HG02623 (cell line): ENCODE results near the gene GUCA2B.

Experiments
- ATAC-seq: cut with Tn5 transposase; IDR thresholded peaks from one replicate; pipeline ENCODE4 v1.9.1; 2021; ENCODE audit warnings: moderate library complexity; ENCODE audit not compliant: unreplicated experiment

Gene GUCA2B

DNA sequence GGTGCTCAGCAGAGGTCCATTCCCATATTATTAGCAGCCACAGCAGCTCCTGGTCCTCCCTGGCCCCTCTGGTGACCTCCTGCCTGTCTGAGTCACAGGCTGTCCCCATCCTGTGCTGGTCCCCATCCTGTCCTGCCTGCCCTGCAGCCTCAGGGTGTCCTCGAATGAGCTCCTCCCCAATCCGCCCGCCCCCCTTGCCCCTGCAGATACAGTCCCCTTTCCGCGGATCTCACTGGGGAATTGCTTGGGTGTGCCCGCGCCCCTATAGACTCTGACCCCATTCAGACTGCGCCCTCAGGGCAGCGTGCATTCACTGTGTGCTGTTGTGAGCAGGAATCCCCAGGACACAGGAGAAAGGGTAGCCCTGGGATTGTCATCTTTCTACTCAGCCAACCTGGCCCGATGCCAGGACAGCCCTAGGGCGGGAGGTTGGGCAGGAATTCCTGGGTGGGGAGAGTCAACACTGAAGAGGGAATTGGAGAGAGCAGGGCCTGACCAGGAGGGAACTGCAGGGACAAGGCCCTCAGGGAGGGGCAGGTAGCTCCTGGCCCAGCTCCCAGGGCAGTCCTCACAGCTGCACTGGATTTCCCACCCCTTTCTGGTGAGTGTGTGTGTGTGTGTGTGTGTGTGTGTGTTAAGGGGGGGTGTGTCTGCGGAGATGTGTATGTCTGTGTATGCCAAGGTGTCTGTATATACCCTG is 12.5 kb downstream of the GUCA2B start:
- ATAC-seq: no peak

DNA sequence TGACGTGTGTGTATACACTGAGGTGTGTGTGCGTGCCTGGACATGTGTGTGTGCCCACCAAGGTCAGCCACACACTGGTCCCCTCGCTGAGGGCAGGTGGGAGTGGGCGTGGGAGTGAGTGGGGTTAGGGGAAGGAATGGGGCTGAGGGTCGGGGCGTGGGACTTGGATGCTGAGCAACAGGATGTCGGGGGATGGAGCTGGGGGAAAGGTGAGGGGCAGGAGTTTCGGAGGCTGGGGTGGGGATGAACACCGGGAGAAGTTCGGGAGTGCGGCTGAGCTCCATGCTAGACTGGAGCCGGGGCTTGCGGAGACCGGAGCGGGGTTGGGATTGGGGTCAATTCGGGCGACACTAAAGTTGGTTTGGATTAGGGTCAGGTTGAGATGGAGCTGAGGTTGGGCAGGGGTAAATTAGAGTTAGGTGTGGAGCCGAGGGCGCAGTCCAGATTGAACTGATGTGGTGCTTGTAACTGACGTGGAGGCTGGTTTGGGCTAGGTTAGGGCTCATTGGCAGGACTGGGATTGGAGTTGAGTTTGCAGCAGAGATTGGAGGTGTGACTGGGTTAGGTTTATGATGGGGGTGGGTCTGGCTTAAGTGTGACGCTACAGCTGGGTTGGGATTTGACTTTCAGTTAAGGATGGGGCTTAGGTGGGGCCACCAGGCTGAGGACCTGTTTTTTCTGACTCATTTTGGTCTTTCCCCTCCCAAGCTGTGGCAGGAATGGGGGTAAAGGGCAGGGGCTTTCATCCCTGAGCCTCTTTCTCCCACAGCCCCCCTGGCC is 14.6 kb downstream of the GUCA2B start:
- ATAC-seq: no peak

DNA sequence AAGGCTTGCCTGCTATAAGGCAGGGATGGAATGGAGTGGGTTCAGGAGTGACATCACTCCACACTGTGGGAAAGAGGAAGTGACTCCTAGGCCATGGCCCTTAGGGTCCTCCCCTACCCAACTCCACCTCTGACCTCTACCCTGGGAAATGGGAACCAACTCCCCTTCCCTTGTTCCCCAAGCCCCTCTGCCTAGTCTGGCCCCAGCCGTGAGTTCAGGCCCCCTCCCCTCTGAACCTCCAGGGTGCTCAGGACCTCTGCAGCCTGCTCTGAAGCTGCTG is 15.1 kb downstream of the GUCA2B start:
- no peak for ATAC-seq

DNA sequence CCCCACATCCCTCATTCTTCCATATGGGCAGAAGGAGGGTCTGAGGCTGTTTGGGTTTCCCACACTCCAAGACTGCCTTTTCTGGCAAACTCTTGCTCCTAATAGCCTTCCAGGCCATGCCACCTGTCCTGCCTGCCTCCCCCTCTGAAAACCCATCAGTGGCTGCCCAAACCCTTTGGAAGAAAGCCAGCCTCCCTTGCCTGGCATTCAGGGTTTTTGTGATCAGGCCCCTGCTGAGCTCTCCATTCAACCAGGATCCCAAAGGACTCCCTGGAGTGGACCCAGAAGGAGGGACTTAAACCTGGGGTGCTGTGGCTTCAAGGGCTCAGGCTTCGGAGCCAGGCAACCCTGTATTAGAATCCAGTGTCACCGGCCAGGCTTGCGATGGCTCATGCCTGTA is 15.6 kb downstream of the GUCA2B start:
- no peak for ATAC-seq

DNA sequence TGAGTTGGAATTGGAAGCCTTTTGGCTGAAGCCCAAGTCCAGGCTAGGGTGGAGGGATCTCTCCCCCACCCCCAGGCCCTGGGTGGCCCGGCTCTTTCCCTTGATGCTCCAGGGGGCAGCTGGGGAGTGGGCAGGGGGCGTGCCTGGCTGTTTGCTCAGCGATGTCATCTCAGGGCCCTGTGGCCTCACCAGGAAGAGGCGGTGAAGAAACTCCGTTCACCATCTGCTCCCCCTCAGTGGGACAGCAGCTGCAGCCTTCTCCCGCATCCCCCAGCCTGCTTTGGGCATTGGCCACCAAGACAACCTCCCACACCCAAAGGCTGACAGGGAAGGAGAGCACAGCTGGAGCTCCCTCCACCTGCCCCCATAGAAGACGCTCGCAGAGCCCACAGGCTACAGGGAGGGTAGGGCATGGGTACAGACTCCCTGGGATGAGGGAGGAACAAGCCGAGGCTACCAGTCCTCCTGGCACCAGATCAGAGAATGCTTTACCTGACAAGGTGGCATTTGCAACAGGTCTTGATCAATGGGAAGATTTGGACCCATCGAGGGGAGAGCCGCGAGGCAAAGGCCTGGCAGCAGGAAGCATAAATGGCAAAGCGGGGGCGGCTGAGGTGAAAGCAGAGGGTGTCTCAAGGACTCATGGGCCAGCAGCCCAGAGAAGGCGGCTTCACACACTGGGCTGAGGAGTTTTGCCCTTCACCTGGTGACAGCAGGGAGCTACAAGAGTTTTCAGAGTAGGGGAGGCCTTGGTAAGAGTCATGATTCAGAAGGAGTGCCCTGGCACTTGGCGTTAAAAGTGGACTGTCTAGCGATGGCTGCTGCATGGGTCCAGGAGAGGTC is 17.8 kb downstream of the GUCA2B start:
- no peak for ATAC-seq

DNA sequence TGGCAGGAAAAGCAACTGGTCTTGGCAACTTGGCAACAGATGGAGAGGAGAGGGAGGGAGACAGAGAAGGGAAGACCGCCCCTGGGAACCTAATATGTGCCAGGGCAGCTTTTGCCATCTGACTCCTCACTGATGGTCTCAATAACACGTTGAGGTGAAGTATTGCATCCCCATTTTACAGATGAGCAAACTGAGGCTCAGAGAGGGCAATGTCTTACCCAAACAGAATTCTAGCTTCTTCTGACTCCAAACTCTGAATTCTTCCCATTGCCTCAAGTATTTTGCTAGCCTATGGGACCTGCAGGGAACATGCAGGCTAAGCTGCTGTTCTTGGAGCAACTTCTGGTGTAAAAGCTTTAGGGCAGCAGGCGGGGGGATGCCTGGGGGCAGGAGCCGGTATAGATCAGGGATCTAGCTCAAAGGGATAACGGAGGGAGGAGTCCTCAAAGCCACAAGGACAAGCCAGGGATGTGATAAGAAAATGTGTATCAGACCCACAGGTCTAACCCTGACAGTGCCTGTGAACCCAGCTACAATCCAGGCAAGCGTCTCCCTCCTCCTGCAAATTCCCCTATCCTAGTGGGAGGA is 18.6 kb downstream of the GUCA2B start:
- ATAC-seq: no peak

DNA sequence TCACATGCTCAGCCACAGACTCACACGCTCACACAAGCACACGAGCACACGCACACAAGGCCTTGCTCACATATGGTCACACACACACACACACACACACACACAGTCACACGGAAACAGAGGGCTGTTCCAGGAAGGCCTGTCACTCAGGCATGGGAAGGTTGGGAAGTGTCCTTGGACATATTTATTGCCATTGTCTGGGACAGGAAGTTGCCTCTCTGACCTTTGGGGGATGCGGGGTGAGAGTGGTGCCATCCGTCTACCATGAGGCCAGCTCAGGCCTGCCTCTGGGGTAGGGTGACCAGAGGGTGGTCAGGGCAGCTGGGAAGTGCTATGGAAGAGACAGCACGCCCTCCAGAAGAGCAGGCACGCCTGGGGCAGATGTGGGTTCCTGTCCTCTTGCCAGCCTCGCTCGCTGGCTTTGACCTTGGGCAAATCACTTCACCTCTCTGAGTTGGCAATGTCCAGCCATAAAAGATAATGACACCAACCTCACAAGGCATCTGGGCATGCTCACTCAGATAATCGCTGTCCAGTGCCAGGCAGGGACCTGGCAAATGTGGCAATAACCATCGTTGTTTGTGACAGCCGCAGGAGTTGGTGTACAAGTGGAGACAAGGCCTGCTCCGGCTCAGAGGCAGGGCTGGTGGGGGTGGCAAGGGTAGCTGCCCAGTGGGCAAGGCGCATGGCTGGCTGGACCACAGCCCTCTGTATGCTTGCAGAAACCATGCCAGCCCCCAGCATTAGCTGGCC is 19.3 kb downstream of the GUCA2B start:
- ATAC-seq: no peak

DNA sequence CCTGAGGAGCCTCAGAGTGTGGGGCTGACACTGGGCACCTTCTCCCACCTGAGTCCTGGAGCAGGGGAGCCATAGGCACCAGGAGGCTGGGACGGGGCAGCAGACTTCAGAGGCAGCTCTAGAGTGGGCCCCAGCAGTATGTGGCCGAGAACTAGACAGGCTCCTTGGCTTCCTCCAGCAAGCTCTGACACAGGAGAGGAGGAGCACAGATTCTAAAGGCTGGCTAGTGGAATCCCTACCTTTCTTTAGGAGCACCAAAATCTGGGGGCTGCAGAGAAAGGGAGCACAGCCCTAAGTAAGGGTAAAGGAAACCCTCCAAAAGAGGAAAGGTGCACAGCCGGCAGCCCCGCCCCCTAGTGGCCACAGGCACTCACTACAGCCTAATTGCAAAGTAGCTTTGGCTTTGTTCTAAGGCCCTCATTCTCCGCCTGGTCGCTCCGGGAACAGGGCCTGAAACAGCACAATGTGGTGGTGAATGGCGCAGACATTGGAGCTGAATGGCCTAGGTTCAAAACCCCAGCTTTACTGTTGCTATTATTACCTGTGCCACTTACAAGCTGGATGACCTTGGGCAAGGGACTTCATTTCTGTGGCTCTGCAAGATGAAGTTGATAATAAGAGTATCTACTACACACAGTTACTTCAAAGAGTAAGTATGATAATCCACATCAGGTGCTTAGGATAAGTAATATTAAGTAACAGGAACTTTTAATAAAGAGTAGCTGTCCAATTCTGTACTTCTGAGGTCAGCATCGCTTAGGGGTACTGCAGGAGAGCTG is 20.1 kb downstream of the GUCA2B start:
- ATAC-seq: no peak

DNA sequence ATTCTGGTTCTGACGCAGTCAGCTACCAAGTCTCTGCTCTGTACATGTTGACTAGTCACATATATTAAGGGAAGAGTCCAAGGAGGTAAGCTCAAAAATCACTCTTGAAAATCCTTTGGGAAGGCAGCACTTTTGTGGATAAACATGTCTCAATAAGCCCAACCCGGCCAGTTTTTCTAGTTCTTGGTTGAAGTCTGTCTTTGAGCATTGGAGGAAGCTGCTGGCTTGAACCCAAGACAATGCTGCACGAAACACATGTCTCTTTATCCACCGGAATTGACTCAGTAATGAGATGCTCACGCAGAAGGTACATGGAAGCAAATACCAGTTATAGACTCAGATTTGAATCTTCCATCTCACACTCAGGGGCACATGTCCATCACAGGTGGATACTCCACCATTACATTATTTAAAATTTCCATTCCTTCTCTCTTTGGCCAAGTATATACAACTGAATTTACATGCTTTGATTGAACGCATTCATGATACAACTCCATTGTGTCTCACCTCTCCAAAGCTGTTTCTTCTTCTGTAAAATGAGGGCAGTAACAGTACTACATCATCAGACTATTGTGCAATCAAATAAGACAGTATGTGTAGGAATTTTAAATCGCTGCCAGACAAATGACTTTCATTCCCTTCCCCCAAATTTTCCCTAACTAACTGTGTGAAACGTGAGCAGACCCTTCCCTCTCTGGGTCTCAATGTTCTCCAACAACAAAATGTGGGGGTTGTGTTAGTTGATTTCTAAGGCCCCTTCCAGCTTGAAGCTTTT is 20.9 kb downstream of the GUCA2B start:
- no peak for ATAC-seq

DNA sequence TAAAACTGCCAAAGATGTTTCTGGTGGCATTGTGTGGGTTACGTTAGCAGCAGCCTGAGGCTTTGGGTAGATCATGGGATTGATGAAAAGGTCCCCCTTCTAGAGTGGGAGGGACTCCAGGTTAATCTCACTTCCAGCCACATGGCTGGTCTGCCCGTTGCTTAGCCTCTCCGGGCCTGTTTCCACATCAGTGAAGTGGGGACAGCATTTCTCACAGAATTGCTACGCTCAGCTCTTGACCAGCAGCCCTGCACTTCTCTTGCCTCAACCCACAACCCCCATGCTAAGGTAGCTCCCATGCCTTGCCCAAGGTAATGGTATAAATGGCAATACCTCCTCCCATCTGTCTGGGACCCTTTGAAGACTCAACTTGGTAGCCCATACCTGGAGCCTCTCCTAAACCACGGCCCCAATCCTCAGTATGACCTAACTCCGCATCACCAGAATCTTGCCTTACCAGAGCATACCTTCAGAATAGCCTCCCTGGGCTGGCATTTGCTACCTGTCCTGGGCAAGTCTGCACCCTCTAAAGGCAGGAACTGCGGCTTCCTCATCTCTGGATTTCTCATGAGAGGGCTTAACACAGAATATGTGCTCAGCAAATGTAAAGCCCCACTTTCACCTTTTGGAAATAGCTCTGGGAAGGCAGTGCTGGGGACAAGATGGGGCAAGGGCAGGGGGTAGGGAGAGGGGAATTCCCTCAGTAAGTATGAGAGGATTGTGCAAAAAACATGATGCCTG is 22.3 kb downstream of the GUCA2B start:
- no peak for ATAC-seq

DNA sequence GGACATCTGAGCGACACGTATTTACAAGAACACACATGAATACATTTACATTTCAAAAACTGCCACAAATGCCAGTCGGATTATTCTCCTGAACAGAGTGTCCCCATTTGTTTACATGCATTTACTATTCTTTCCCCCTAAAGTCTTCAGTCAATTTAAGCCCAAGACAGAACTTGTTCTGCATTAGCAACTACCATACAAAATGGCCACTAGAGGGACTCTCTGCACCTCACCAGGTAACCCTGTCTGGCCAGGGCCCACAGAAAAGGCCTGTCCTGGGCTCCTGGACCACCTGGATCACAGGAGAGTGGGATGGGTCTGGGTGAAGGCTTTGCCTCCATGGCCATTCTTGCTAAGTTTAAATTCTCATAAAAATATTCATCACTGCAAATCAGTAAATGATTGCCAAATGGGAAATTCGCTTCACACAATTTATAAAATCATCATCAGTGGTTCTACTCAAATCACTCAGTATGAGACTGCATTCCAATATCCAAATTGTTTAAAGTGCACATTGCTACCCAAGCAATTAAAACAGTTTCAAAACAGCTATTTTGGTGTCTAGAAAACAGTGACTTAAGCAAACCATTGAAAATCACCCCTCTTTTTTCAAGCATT is 23.8 kb downstream of the GUCA2B start:
- ATAC-seq: no peak

DNA sequence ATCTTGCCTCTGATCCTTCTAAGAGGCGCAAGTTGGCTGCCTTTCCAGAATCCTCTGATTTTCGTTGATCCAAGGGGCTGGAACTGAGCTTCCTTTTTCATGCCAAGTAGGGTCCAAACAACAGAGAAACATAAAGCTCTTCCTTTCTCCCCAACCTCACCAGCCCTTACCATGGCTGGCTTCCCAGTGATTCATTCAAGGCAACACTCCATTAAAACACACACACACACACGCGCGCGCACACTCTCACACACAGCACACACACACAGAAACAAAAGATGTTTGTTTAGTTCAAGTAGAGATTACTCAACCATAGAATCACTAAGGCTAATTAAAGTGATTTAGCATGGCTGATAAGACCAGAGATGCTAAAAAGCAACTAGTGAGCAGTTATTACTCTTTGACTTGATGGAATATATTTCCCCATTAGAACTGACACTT is 24.4 kb downstream of the GUCA2B start:
- ATAC-seq: no peak

DNA sequence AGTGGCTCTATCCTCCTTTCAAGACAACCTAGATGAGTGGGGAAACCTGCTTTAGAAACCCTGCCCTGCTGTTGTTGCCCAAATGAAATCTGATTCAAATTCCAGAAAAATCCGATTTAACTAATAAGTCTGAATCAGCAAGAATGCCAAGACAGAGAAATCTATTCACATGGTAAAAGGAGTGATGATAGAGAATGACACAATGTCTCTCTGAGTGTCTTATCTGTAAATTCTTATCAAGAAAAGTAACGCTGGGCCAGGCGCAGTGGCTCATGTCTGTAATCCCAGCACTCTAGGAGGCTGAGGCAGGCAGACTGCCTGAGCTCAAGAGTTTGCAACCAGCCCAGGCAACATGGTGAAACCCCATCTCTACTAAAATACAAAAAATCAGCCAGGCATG is 25.0 kb downstream of the GUCA2B start:
- ATAC-seq: no peak

DNA sequence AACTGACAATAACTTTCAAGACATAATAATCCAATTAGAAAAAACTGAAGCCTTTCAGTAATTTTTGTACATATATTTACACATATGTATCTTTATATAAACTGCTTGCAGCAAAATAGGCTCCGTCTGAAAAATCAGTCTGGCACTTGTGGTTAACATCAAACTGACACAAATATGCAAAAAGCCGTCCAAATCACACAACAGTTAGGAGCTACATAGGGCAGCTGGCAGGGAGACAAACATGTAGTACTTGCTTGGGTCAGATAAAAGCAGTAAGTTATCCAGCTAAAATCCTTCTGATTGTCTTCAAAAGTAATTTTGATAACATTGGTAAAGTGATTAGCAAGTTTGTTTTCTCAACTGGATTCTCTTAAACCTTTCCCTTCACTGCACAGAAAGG is 26.1 kb downstream of the GUCA2B start:
- ATAC-seq: no peak

DNA sequence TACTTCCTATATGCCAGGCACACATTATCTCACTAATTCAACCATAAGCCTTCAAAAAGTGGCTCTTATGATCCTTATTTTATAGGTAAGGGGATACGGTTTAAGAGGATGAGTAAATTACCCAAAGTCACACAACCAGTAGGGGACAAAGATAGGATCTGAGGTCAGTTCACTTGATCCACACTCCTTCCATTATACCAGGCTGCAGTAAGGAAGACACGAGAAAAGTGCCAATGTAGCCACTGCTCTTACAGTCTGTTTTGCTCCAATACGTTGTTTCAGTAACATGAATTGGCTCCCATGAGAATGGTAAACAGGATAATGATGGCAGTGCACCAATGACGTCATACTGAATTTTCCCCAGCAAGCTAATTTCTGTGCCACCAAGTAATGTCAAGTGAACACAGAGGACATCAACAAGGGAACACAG is 26.7 kb downstream of the GUCA2B start:
- ATAC-seq: no peak

DNA sequence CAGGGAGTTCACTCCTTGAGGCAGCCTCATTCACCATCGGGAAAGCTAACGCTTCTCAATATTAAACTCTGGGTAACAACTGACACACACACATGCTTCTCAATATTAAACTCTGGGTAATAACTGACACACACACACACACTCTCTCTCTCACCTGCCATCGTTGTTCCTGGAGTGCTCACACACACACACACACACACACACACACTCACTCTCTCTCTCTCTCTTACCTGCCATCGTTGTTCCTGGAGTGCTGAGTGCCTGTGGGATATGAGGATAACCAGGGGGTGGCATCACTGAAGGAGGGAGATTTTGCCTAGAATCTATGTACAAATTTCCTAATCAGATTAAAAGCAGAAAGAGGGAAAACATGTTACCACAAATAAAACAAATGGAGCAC is 28.5 kb downstream of the GUCA2B start:
- no peak for ATAC-seq

DNA sequence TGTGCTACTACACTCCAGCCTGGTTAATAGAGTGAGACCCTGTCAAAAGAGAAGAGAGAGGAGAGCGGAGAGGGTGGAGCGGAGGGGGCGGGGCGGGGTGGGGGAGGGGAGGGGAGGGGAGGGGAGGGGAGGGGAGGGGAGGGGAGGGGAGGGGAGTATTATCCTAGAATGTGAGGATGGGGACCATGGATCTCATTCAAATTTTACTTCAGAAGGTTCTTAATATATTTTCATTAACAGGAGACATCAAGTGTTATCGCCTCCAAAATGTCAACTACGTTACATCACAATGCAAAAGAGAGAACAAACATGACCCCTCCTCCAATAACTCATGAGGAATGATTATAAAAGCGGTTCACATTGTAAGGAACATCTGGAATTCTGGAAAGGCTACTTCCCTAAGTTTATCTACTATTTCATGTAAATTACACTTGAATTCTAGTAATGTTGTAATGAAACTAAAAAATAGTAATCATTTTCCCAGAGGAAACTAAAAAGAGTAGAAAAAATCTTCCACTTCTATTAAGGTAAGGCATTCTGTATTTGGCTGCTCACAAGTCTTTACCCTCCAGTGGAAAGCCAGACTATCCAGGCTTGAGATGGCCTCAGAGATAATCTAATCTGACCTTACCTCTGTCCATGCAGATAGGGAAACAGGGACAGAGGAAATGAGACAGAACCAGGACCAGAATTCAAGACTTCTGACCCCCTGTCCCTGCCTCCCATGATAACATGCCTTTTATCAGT is 30.2 kb downstream of the GUCA2B start:
- no peak for ATAC-seq

DNA sequence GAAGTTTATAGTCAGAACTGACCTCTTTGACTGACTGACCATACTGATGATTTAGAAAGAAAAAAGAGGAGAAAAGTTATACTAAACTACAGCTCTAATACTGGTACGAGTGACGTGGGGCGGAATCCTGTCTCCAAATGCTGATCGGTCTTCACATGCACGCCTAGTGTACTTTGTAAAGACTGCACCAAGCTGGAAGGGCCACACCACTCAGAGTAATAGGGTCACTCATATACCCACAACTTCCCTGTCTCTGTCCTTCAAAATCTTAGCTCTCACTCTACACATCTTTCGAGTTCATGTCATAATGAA is 30.7 kb downstream of the GUCA2B start:
- ATAC-seq: no peak
